Keratinocyte (primary cell): ENCODE results near the gene SLK. TPM values are rescaled to one million over a fixed set of nuclear protein-coding genes. Genes with fewer than 3 reads are reported as not detected.

Experiments
- DNase-seq: peaks from one replicate; pipeline ENCODE4 v3.0.0-alpha.2; 2011; ENCODE audit warnings: low read depth, missing footprints, low spot score
- FAIRE-seq: peaks from 2 replicates; lab custom pipeline; 2011; peaks lifted over from hg19 to GRCh38; lab: Jason Lieb, UNC
- H2AFZ ChIP-seq: 2 replicates; pipeline ENCODE4 v1.6.0; 2012; ENCODE audit warnings: low read length, control low read depth, inconsistent platforms; ENCODE audit not compliant: control insufficient read depth
- H3K27ac ChIP-seq: 2 replicates; pipeline ENCODE4 v1.5.1; 2011; ENCODE audit warnings: low read length; ENCODE audit not compliant: control insufficient read depth, insufficient read depth
- H3K27me3 ChIP-seq: 3 replicates; pipeline ENCODE4 v1.6.0; 2011; ENCODE audit warnings: low read length; ENCODE audit not compliant: control insufficient read depth, insufficient read depth; ENCODE audit errors: extremely low read depth
- H3K36me3 ChIP-seq, 2 experiments: 2 replicates in 1 of 2; 3 replicates in 1 of 2; pipeline ENCODE4 v1.5.1; 2011; ENCODE audit warnings: low read length in 2 of 2, mild to moderate bottlenecking in 1 of 2; ENCODE audit not compliant: control insufficient read depth in 2 of 2, insufficient read depth in 2 of 2; ENCODE audit errors: extremely low read depth in 1 of 2
- H3K4me1 ChIP-seq: 3 replicates; pipeline ENCODE4 v1.5.1; 2011; ENCODE audit warnings: low read length; ENCODE audit not compliant: control insufficient read depth, insufficient read depth; ENCODE audit errors: extremely low read depth
- H3K4me2 ChIP-seq: 3 replicates; pipeline ENCODE4 v1.6.0; 2011; ENCODE audit warnings: low read depth, low read length; ENCODE audit not compliant: control insufficient read depth, insufficient read depth; ENCODE audit errors: extremely low read depth
- H3K4me3 ChIP-seq, 3 experiments: fragments of 200-600 bp in 1 of 3; sonication (generic) in 1 of 3; 2 replicates in 2 of 3; 3 replicates in 1 of 3; pipeline ENCODE4 v1.5.1; 2011 to 2016; ENCODE audit warnings: low read length in 3 of 3, mild to moderate bottlenecking in 3 of 3, control low read depth in 2 of 3, inconsistent platforms in 1 of 3, low read depth in 1 of 3, mixed read lengths in 1 of 3, mixed run types in 1 of 3, moderate library complexity in 1 of 3; ENCODE audit not compliant: control insufficient read depth in 2 of 3, insufficient read depth in 2 of 3; ENCODE audit errors: extremely low read depth in 1 of 3
- H3K79me2 ChIP-seq: 2 replicates; pipeline ENCODE4 v1.6.0; 2012; ENCODE audit warnings: low read length; ENCODE audit not compliant: control insufficient read depth, insufficient read depth
- H3K9ac ChIP-seq: 3 replicates; pipeline ENCODE4 v1.6.0; 2011; ENCODE audit warnings: low read length; ENCODE audit not compliant: control insufficient read depth, insufficient read depth; ENCODE audit errors: extremely low read depth
- H3K9me1 ChIP-seq: 3 replicates; pipeline ENCODE4 v1.6.0; 2011; ENCODE audit warnings: low read length; ENCODE audit not compliant: control insufficient read depth, insufficient read depth; ENCODE audit errors: extremely low read depth
- H3K9me3 ChIP-seq: 2 replicates; pipeline ENCODE4 v1.5.1; 2012; ENCODE audit warnings: low read depth, low read length; ENCODE audit not compliant: control insufficient read depth
- H4K20me1 ChIP-seq: 3 replicates; pipeline ENCODE4 v1.6.0; 2011; ENCODE audit warnings: low read length; ENCODE audit not compliant: control insufficient read depth, insufficient read depth; ENCODE audit errors: extremely low read depth
- CTCF ChIP-seq, 3 experiments: IDR thresholded peaks in 1 of 3; conservative IDR thresholded peaks in 1 of 3; optimal IDR thresholded peaks in 1 of 3; 2 replicates in 2 of 3; 3 replicates in 1 of 3; pipeline versions ENCODE3 to v1.5.1; 2011; ENCODE audit warnings: low read length in 3 of 3, mild to moderate bottlenecking in 3 of 3, moderate library complexity in 2 of 3, control low read depth in 1 of 3, inconsistent platforms in 1 of 3; ENCODE audit not compliant: insufficient read depth in 2 of 3; ENCODE audit errors: extremely low read depth in 1 of 3
- EZH2 ChIP-seq: IDR thresholded peaks from one replicate; pipeline ENCODE4 v1.6.1; 2012; ENCODE audit warnings: inconsistent platforms, mild to moderate bottlenecking, low read length, moderate library complexity
- dilution Hi-C: fragments of 300-500 bp; cut with MboI; formaldehyde crosslinking; loops from one replicate; pipeline ENCODE4 v1.7.0; 2020; ENCODE audit warnings: low sequenced_read_pairs; ENCODE audit not compliant: extremely low pct_ligation_motif_present
- polyA plus RNA-seq, 5 experiments: library from polyadenylated mRNA; depleted of rRNA in 3 of 5; stranded (reverse) in 3 of 5; stranded (forward) in 1 of 5; unstranded in 1 of 5; fragments of >200 nt; gene quantifications; 1 replicate in 1 of 5; 2 replicates in 3 of 5; 3 replicates in 1 of 5; pipeline versions ENCODE4 v1.2.1 to v1.2.3, GENCODE V29; 2011 to 2012; ENCODE audit warnings: missing spikeins in 2 of 5, low read depth in 1 of 5, low replicate concordance in 1 of 5

The SLK gene
- polyA plus RNA-seq, 1 donor (not counting 4 experiments of a cell fraction or from before 2014, with no cell fraction given), result 36.7 TPM

- Histone ChIP-seq H3K9ac (no peak overlapping the region), H3K4me3 (no peak overlapping the region), H4K20me1 (no peaks in the 10 kb centered on the region), H3K27me3 (no peaks in the 10 kb centered on the region), H3K9me1 (no peaks in the 10 kb centered on the region), H2AFZ (no peak overlapping the region), H3K27ac (no peak overlapping the region), H3K4me2 (no peak overlapping the region), H3K79me2 (peaks cover 22% of the 10 kb centered on the region), H3K36me3 (peaks cover 14 to 15% of the 10 kb centered on the region in 2 experiments), H3K9me3 (no peaks in the 10 kb centered on the region), H3K4me1 (no peaks in the 10 kb centered on the region)
- TF ChIP-seq CTCF (optimal IDR thresholded peaks at IDR 0.05 in 1 of 3, IDR thresholded peaks at IDR 0.05 in 1 of 3, conservative IDR thresholded peaks at IDR 0.05 in 1 of 3; ENCODE audit: extremely low read depth in 1 of 3, insufficient read depth in 2 of 3, low read length in 3 of 3) (no peak), EZH2 (no peak)
- FAIRE-seq, result no peak
- DNase-seq, result no peak
- dilution Hi-C loops, result no loop called here
These were observed 28.2 kb downstream of the SLK start for GRCh38 chr10:103995134-103995533.

- H3K4me2 ChIP-seq, result no peak overlapping the region
- no peak overlapping the region for H2AFZ ChIP-seq
- no peaks in the 10 kb centered on the region for H3K9me3 ChIP-seq
- H3K36me3 ChIP-seq, result peaks cover 29 to 37% of the 10 kb centered on the region in 2 experiments
- no peaks in the 10 kb centered on the region for H3K27me3 ChIP-seq
- FAIRE-seq (no peak), DNase-seq (no peak)
- TF ChIP-seq CTCF (optimal IDR thresholded peaks at IDR 0.05 in 1 of 3, IDR thresholded peaks at IDR 0.05 in 1 of 3, conservative IDR thresholded peaks at IDR 0.05 in 1 of 3; ENCODE audit: extremely low read depth in 1 of 3, insufficient read depth in 2 of 3, low read length in 3 of 3), result no peak
- no peak for TF ChIP-seq EZH2
- H4K20me1 ChIP-seq, result no peaks in the 10 kb centered on the region
- H3K4me1 ChIP-seq, result no peaks in the 10 kb centered on the region
- H3K4me3 ChIP-seq, result no peak overlapping the region
- H3K9me1 ChIP-seq, result no peaks in the 10 kb centered on the region
- H3K9ac ChIP-seq, result no peak overlapping the region
- H3K79me2 ChIP-seq, result peaks cover 14% of the 10 kb centered on the region
- dilution Hi-C loops, result no loop called here
- no peak overlapping the region for H3K27ac ChIP-seq
These were observed 31.9 kb downstream of the SLK start for GRCh38 chr10:103998805-103999204.
